ENCODE measurements around the gene RNF7. TPM values are rescaled to one million over a fixed set of nuclear protein-coding genes. Genes with fewer than 3 reads are reported as not detected.

Gene RNF7
- total RNA-seq, 4 donors from 2014 or later = 40.1 to 72.0 (median 42.5) TPM

DNA sequence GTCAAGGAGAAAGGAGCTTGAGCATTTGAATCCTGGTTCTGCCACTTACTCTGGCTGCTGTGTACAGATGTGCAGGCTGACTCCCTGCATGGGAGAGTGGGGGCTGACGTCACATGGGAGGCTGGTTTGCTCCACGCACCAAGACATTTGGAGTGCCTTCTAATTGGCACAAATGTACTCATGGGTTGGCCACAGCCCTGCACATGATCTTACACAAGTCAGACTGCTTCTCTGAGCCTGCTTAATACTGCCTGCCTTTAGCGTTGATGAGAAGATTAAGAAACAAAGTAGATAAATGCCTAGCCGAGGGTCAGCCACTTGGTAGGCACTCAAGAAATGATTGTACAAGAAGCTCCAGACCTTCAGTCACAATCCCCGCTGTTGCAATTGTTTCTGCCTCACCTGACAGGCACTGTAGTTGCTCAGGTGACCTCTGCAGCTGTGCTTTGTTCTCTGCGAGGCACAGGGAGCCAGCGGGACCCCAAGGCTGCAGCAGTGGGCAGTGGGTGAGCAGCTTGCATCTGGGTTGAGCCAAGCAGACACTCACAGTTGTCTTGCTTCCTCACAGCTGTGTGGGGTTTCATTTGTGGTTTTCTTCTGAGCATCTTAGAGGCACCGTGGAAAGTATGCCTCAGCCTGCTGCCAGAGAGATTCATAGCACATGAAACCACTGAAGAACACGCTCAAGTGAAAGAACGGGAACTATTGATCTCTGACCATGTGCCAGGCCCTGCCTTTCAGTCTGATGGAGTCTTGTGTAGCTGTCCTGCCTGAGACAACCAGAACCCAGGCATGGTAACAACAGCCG is 58.2 kb downstream of the RNF7 start:
- H3K27ac ChIP-seq = peak overlapping the region; percentile 69 to 83 (median 78)
- H3K27me3 ChIP-seq = no peaks in the 10 kb centered on the region
- TF ChIP-seq CTCF (IDR thresholded peaks at IDR 0.05) = no peak
- no peak for TF ChIP-seq POLR2A (IDR thresholded peaks at IDR 0.05)
- H3K9me3 ChIP-seq = no peaks in the 10 kb centered on the region
- DNase-seq = peak in 2 of 3 donors; percentile 72 to 80
- H3K4me3 ChIP-seq = peak overlapping the region in 3 of 4 donors; percentile 24 to 47 (median 45)
- H3K4me1 ChIP-seq = peaks cover 0 to 26% (median 14%) of the 10 kb centered on the region in 4 donors
- no peaks in the 10 kb centered on the region for H3K36me3 ChIP-seq

Small RNA genes lying within 50 kb of the gene (small RNA-seq; reads per million reads assigned to genes)
- gene AC112771.1 = 0 reads per million in 2 donors

Other genes starting within 250 kb of the RNF7 start
- not detected for gene GRK7, start 25.1 kb downstream of the RNF7 start, total RNA-seq
- 100 to 1,000 TPM in 3 of 4 donors, 10 to 100 TPM in 1; 48.7 to 270 (median 228) TPM for gene ATP1B3, start 138.3 kb downstream of the RNF7 start, total RNA-seq